ENCODE data around the gene TNFRSF14.

- TF ChIP-seq CTCF (CRISPR knock-in tag; IDR thresholded peaks at IDR 0.05): no peak
- no peak for TF ChIP-seq ZNF792 (CRISPR knock-in tag; IDR thresholded peaks at IDR 0.05)
- no peak for TF ChIP-seq NFE2L2 (IDR thresholded peaks at IDR 0.05; ENCODE audit: low read length)
- TF ChIP-seq MAFG (CRISPR knock-in tag; IDR thresholded peaks at IDR 0.05): no peak
- TF ChIP-seq POLR2A (IDR thresholded peaks at IDR 0.05; ENCODE audit: insufficient read depth in 1 of 2, low read depth in 2 of 2, low read length in 2 of 2): no peak
- TF ChIP-seq TCF12 (IDR thresholded peaks at IDR 0.05): no peak
- TF ChIP-seq TCF12 (CRISPR knock-in tag; IDR thresholded peaks at IDR 0.05): no peak
Observed at GRCh38 chr1:2596530-2597333, 40.6 kb downstream of the TNFRSF14 start.

Measured in HepG2 (cell line).